Suprapubic skin (tissue), 3 donors: Measurements from ENCODE around the gene KDM4F.

Source experiments
- EP300 ChIP-seq: sonication (generic); formaldehyde crosslinking; IDR thresholded peaks from one replicate; pipeline ENCODE4 v1.6.1; 2017; ENCODE audit warnings: antibody characterized with exemption
- TF ChIP-seq, protein P1 (sequence below), 2 donors: fragments of 200-600 bp in 1 of 2; fragments of 450-650 bp in 1 of 2; sonication (generic) in 1 of 2; IDR thresholded peaks; one replicate each; pipeline ENCODE4 v1.5.1; 2016 to 2019; ENCODE audit warnings: antibody characterized with exemption in 2 of 2, mild to moderate bottlenecking in 1 of 2, moderate library complexity in 1 of 2

DNA sequence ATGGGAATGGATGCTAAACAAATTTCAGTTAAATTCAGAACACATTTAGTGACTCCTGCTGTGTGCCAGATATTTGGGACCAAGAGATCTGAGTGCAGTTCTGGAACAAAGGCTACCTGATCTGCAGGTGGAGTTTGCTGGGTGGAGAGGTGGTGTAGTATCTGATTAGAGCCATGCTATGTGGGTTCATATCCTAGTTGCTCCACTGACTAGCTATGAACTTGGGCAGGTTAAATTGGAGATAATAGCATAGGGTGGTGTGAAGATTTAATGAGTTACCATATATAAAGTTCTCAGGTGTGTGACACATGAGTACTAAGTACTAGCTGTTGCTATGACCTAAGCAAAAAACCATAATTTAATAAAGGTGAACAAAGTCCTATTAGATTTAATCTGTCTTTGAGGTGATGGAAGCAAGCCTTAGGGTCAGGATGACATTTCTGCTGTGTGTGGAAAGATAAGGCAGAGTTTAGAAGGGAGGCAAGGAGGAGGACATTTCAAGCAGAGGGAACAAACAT, 42.5 kb downstream of the KDM4F start:
- no peak for TF ChIP-seq EP300
- TF ChIP-seq, protein P1, sequence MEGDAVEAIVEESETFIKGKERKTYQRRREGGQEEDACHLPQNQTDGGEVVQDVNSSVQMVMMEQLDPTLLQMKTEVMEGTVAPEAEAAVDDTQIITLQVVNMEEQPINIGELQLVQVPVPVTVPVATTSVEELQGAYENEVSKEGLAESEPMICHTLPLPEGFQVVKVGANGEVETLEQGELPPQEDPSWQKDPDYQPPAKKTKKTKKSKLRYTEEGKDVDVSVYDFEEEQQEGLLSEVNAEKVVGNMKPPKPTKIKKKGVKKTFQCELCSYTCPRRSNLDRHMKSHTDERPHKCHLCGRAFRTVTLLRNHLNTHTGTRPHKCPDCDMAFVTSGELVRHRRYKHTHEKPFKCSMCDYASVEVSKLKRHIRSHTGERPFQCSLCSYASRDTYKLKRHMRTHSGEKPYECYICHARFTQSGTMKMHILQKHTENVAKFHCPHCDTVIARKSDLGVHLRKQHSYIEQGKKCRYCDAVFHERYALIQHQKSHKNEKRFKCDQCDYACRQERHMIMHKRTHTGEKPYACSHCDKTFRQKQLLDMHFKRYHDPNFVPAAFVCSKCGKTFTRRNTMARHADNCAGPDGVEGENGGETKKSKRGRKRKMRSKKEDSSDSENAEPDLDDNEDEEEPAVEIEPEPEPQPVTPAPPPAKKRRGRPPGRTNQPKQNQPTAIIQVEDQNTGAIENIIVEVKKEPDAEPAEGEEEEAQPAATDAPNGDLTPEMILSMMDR (IDR thresholded peaks at IDR 0.05): no peak
